Measurements from ENCODE around the gene MMP3.

The MMP3 gene

GRCh38 chr11:102788334-102788995 lies 54.9 kb downstream of the MMP3 start:
- no peak for DNase-seq
